ENCODE results near the gene DNMT3A. TPM values are rescaled to one million over a fixed set of nuclear protein-coding genes. Genes with fewer than 3 reads are reported as not detected.
A peak's percentile ranks its signal among the peaks of the same experiment; 100 is the strongest.

DNMT3A gene
- total RNA-seq, 4 donors from 2014 or later, result 14.7 to 40.2 (median 18.3) TPM

DNA sequence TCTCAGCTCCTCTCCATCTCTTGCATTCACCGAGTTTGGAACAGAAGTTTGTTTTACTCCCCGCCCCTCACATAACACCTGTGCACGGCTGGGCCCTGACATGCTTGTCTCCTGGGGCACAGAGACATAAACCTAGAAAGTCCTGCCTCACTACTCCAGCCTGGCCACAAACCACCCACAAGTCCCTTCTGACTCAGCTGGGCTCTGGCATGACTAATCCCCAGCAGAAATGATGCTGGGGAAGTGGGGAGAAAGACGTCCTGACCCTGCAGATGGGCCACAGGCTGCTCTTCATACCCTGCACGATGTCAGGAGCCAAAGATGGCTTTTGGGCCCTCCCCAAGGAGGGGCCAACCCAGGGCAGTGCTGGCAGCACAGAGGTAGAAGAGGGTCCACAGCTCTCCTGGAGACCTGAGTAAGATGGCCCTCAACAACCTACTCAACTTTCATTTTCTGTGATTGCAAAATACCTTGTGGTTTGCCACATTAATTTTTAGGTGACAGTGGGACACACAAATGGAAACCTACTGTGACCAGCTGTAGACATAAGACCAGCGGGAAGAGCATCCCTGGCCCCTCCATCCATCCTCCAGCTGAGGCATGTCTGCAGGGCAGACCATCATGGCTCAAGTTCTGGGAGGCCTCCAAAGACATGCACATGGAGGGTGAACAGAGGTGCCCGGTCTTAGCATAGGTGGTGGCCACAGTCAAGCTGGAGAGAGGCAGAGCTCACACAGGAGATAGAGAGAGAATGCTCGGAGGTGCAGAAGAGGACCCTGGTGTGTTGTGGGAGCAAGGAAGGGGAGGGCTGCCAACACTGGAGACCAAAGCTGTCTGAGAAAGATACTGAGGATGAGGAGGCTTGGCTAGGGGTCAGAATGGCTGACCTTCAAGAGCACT lies 40.0 kb downstream of the DNMT3A start:
- peaks cover 4 to 89% (median 27%) of the 10 kb centered on the region in 3 donors for H3K4me1 ChIP-seq

DNA sequence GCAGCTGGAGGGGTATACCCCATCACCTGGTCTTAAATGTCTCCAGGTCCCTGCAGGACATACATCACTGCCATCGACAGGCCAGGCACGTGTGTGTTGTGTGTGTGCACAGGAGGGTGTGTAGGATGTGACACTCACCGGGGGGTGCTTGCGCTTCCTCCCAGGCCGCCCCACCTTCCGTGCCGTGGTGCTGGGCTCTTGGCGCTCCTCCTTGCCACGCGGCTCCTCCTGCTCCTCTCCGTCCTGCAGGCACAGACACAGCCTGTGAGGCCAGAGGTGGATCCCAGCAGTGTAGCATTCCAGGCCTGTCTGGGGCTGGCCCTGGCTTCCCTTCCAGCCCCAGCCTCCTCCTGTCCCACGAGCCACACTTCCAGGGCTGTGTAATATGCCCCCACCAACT lies 41.7 kb downstream of the DNMT3A start:
- ATAC-seq, result no peak
- peaks cover 0 to 56% of the 10 kb centered on the region in 2 donors for H3K36me3 ChIP-seq
- no peak overlapping the region for H3K4me3 ChIP-seq
- H3K27me3 ChIP-seq, result no peaks in the 10 kb centered on the region
- H3K4me1 ChIP-seq, result peaks cover 0 to 88% (median 22%) of the 10 kb centered on the region in 3 donors
- 87 to 92% methylated on average over 2 to 11 of the region's 12 CpGs for WGBS, 2 donors (ENCODE audit: low coverage in 1 of 2)
- TF ChIP-seq, protein P1, sequence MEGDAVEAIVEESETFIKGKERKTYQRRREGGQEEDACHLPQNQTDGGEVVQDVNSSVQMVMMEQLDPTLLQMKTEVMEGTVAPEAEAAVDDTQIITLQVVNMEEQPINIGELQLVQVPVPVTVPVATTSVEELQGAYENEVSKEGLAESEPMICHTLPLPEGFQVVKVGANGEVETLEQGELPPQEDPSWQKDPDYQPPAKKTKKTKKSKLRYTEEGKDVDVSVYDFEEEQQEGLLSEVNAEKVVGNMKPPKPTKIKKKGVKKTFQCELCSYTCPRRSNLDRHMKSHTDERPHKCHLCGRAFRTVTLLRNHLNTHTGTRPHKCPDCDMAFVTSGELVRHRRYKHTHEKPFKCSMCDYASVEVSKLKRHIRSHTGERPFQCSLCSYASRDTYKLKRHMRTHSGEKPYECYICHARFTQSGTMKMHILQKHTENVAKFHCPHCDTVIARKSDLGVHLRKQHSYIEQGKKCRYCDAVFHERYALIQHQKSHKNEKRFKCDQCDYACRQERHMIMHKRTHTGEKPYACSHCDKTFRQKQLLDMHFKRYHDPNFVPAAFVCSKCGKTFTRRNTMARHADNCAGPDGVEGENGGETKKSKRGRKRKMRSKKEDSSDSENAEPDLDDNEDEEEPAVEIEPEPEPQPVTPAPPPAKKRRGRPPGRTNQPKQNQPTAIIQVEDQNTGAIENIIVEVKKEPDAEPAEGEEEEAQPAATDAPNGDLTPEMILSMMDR (IDR thresholded peaks at IDR 0.05), result no peak
- TF ChIP-seq EP300 (IDR thresholded peaks at IDR 0.05) (no peak), POLR2A (IDR thresholded peaks at IDR 0.05) (no peak), POLR2AphosphoS5 (IDR thresholded peaks at IDR 0.05) (no peak)
- no peaks in the 10 kb centered on the region for H3K9me3 ChIP-seq
- H3K27ac ChIP-seq, result peak overlapping the region in 1 of 4 donors; percentile 60

More for the DNA sequence above, 40.0 kb downstream of the DNMT3A start:
- peak; percentile 20 for ATAC-seq
- TF ChIP-seq POLR2AphosphoS5 (IDR thresholded peaks at IDR 0.05) (no peak), EP300 (IDR thresholded peaks at IDR 0.05) (no peak), POLR2A (IDR thresholded peaks at IDR 0.05) (no peak)
- TF ChIP-seq, protein P1 (IDR thresholded peaks at IDR 0.05), result no peak
- peak overlapping the region in 1 of 4 donors; percentile 40 for H3K27ac ChIP-seq
- 63% methylated on average over 1 of the region's 8 CpGs; no CpG with 5 or more reads in 1 of the 2 donors for WGBS, 2 donors (ENCODE audit: low coverage in 1 of 2)
- no peak overlapping the region for H3K4me3 ChIP-seq
- H3K27me3 ChIP-seq, result no peaks in the 10 kb centered on the region
- peaks cover 0 to 52% of the 10 kb centered on the region in 2 donors for H3K36me3 ChIP-seq
- no peaks in the 10 kb centered on the region for H3K9me3 ChIP-seq

DNA sequence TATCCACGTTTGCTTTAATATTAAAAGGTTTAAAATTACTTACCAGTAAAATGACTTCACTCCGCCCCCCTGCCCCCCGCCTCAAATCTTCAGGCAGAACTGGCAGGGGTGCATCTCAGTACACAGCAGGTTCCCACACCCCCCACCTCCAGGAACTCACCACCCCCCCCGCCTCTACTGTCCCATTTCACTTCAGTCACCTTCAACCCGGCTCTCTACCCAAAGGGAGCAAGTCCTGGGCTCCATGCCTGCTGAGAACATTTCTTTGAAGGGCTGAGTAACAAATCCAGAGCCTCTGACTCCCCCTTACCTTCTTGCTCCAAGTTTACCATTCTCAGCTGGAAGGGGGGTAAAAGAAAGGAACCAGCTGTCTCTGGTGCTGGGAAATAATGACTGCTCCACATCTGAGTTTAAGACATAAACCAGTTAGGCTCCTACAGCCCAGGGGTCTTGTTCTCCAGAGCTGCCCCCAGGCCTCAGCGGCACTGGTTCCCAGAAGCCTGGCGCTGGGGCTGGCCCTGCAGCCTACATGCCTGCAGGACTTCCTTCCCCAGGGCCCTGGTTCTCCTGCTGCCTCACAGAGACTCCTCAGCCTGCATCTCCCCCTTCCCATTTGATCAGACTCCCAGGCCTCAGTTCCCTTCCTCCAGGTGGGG lies 42.8 kb downstream of the DNMT3A start:
- no peak overlapping the region for H3K4me3 ChIP-seq
- H3K4me1 ChIP-seq, result peaks cover 0 to 90% (median 28%) of the 10 kb centered on the region in 3 donors
- WGBS, 2 donors (ENCODE audit: low coverage in 1 of 2), result 29 to 67% methylated on average over 1 to 5 of the region's 7 CpGs
- ATAC-seq, result no peak
- TF ChIP-seq POLR2AphosphoS5 (IDR thresholded peaks at IDR 0.05) (peak; percentile 62), EP300 (IDR thresholded peaks at IDR 0.05) (no peak)
- no peaks in the 10 kb centered on the region for H3K27me3 ChIP-seq
- no peaks in the 10 kb centered on the region for H3K9me3 ChIP-seq
- peaks cover 0 to 56% of the 10 kb centered on the region in 2 donors for H3K36me3 ChIP-seq
- peak overlapping the region in 2 of 4 donors; percentile 54 to 60 for H3K27ac ChIP-seq

DNA sequence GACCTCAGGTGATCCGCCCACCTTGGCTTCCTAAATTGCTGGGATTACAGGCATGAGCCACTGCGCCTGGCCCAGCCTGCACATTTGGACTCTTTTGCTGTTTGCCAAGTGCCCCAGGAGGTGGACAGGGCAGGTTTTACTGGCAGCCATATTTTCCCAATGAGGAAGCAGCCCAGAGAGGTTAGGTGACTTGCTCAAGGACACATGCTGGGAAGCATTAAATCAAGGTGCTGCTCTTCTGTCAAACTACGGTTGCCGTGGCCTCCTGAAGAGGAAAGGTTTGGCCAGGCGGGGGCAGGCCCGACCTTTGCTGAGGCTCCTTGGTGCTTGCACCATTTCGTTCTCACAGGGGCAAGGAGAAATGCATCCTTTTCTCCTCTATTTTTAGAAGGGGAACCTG lies 44.0 kb downstream of the DNMT3A start:
- peak overlapping the region in 1 of 4 donors; percentile 60 for H3K27ac ChIP-seq
- H3K27me3 ChIP-seq, result no peaks in the 10 kb centered on the region
- H3K36me3 ChIP-seq, result peaks cover 0 to 45% of the 10 kb centered on the region in 2 donors
- no peak overlapping the region for H3K4me3 ChIP-seq
- TF ChIP-seq POLR2A (IDR thresholded peaks at IDR 0.05) (no peak), EP300 (IDR thresholded peaks at IDR 0.05) (no peak)
- WGBS, 2 donors (ENCODE audit: low coverage in 1 of 2), result 60 to 100% methylated on average over 1 of the region's 7 CpGs
- H3K9me3 ChIP-seq, result no peaks in the 10 kb centered on the region
- ATAC-seq, result no peak
- peaks cover 0 to 90% (median 28%) of the 10 kb centered on the region in 3 donors for H3K4me1 ChIP-seq

DNA sequence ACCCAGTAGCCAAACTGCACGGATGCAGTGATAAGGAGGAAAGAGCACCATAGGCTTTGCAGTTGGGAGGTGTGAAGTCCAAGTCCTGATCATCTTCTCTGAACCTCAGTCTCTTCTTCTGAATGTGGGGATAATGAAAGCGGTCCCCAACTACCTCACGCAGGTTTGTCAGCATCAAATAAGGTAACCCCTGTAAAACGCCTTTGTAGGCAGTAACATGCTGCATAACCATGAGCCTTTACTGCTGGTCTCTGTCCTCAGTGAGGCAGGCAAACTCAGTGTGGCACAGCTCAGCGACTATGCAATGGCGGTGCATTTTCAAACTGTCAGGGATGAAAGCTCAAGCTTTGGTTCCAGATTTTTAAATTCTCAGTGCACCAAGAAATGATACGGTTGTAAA lies 46.1 kb downstream of the DNMT3A start:
- Histone ChIP-seq H3K27ac (peak overlapping the region in 3 of 4 donors; percentile 84 to 89 (median 88)), H3K36me3 (peaks cover 0 to 43% of the 10 kb centered on the region in 2 donors), H3K4me1 (peaks cover 0 to 92% (median 19%) of the 10 kb centered on the region in 3 donors), H3K27me3 (no peaks in the 10 kb centered on the region), H3K4me3 (no peak overlapping the region), H3K9me3 (no peaks in the 10 kb centered on the region)
- no peak for TF ChIP-seq POLR2A (IDR thresholded peaks at IDR 0.05)
- TF ChIP-seq EP300 (IDR thresholded peaks at IDR 0.05), result no peak
- TF ChIP-seq, protein P1 (IDR thresholded peaks at IDR 0.05), result no peak
- TF ChIP-seq POLR2AphosphoS5 (IDR thresholded peaks at IDR 0.05), result no peak
- no peak for ATAC-seq
- 68 to 89% methylated on average over 3 to 7 of the region's 7 CpGs for WGBS, 2 donors (ENCODE audit: low coverage in 1 of 2)
